Activated CD8-positive, alpha-beta T cell treated with anti-CD3 and anti-CD28 coated beads for 36 hours (primary cell): Measurements from ENCODE around the gene FAT1. TPM values are rescaled to one million over a fixed set of nuclear protein-coding genes. Genes with fewer than 3 reads are reported as not detected.

Source experiments
- ATAC-seq: fragments of 200-7000 bp; cut with Tn5 transposase; one replicate; pipeline ENCODE4 v1.10.0; 2021; ENCODE audit warnings: mild to moderate bottlenecking, moderate library complexity
- CTCF ChIA-PET: fragments of 350-600 bp; sonication (Branson Sonifier 250); formaldehyde crosslinking; loops from one replicate; lab custom pipeline; 2021; ENCODE audit warnings: antibody characterized with exemption; lab: Charles Lee
- POLR2A ChIA-PET: fragments of 350-600 bp; sonication (Branson Sonifier 250); formaldehyde crosslinking; loops from one replicate; lab custom pipeline; 2021; ENCODE audit warnings: antibody characterized with exemption; lab: Charles Lee
- DNase-seq: peaks from one replicate; pipeline ENCODE4 v3.0.0-alpha.2; 2020
- H3K27ac Mint-ChIP-seq: one replicate; pipeline ENCODE4 v1.8.0; 2021; ENCODE audit warnings: mild to moderate bottlenecking, mixed read lengths
- H3K27me3 Mint-ChIP-seq: one replicate; pipeline ENCODE4 v1.8.0; 2021; ENCODE audit warnings: mixed read lengths
- H3K36me3 Mint-ChIP-seq: one replicate; pipeline ENCODE4 v1.8.0; 2021; ENCODE audit warnings: low read depth, mixed read lengths
- H3K4me1 Mint-ChIP-seq: one replicate; pipeline ENCODE4 v1.8.0; 2021; ENCODE audit warnings: low read depth, mixed read lengths
- H3K4me3 Mint-ChIP-seq: one replicate; pipeline ENCODE4 v1.8.0; 2021; ENCODE audit warnings: mild to moderate bottlenecking, moderate library complexity, mixed read lengths
- H3K9me3 Mint-ChIP-seq: one replicate; pipeline ENCODE4 v1.8.0; 2021; ENCODE audit warnings: mixed read lengths
- CTCF ChIP-seq: fragments of 200-600 bp; IDR thresholded peaks from one replicate; pipeline ENCODE4 v1.8.0; 2022; ENCODE audit warnings: antibody characterized with exemption, mild to moderate bottlenecking
- intact Hi-C: fragments of 100-400 bp; cut with micrococcal nuclease; formaldehyde crosslinking; loops from one replicate; pipeline ENCODE4 v1.10.0; 2022
- total RNA-seq, 2 experiments: library from RNA; stranded (reverse); gene quantifications; one replicate each; pipeline ENCODE4 v1.2.3, GENCODE V29; 2021

FAT1 gene
- total RNA-seq, 2 experiments from 2014 or later: not detected

GRCh38 chr4:186684889-186685309, 38.8 kb downstream of the FAT1 start:
- no peaks in the 10 kb centered on the region for H3K27me3 Mint-ChIP-seq
- no peaks in the 10 kb centered on the region for H3K4me1 Mint-ChIP-seq
- intact Hi-C loops: no loop called here
- H3K4me3 Mint-ChIP-seq: no peak overlapping the region
- POLR2A ChIA-PET: no interaction called here
- peaks cover 1% of the 10 kb centered on the region for H3K9me3 Mint-ChIP-seq
- H3K27ac Mint-ChIP-seq: no peak overlapping the region
- DNase-seq: no peak
- no peaks in the 10 kb centered on the region for H3K36me3 Mint-ChIP-seq
- TF ChIP-seq CTCF: no peak
- no peak for ATAC-seq
- CTCF ChIA-PET: no interaction called here

- ChIA-PET CTCF (no interaction called here), POLR2A (no interaction called here)
- TF ChIP-seq CTCF: no peak
- Mint-ChIP-seq H3K4me1 (no peaks in the 10 kb centered on the region), H3K36me3 (no peaks in the 10 kb centered on the region), H3K27ac (no peak overlapping the region), H3K4me3 (no peak overlapping the region), H3K9me3 (no peaks in the 10 kb centered on the region), H3K27me3 (no peaks in the 10 kb centered on the region)
- ATAC-seq: no peak
- intact Hi-C loops: no loop called here
- no peak for DNase-seq
Measured at GRCh38 chr4:186684220-186684619, 39.4 kb downstream of the FAT1 start.

GRCh38 chr4:186680641-186681040, 43.0 kb downstream of the FAT1 start:
- H3K36me3 Mint-ChIP-seq: no peaks in the 10 kb centered on the region
- no peaks in the 10 kb centered on the region for H3K27me3 Mint-ChIP-seq
- ATAC-seq: no peak
- H3K9me3 Mint-ChIP-seq: no peaks in the 10 kb centered on the region
- no peaks in the 10 kb centered on the region for H3K4me1 Mint-ChIP-seq
- H3K4me3 Mint-ChIP-seq: no peak overlapping the region
- POLR2A ChIA-PET: no interaction called here
- intact Hi-C loops: no loop called here
- no peak for DNase-seq
- CTCF ChIA-PET: no interaction called here
- H3K27ac Mint-ChIP-seq: no peak overlapping the region
- no peak for TF ChIP-seq CTCF

- Mint-ChIP-seq H3K27ac (no peak overlapping the region), H3K36me3 (no peaks in the 10 kb centered on the region), H3K27me3 (no peaks in the 10 kb centered on the region), H3K4me1 (no peaks in the 10 kb centered on the region), H3K9me3 (no peaks in the 10 kb centered on the region), H3K4me3 (no peak overlapping the region)
- ChIA-PET POLR2A (no interaction called here), CTCF (no interaction called here)
- no peak for DNase-seq
- intact Hi-C loops: no loop called here
- ATAC-seq: no peak
- TF ChIP-seq CTCF: no peak
Measured at GRCh38 chr4:186676531-186677161, 47.0 kb downstream of the FAT1 start.

- POLR2A ChIA-PET: no interaction called here
- Mint-ChIP-seq H3K9me3 (no peaks in the 10 kb centered on the region), H3K4me1 (no peaks in the 10 kb centered on the region), H3K36me3 (no peaks in the 10 kb centered on the region), H3K27me3 (no peaks in the 10 kb centered on the region), H3K27ac (no peak overlapping the region), H3K4me3 (no peak overlapping the region)
- CTCF ChIA-PET: no interaction called here
- no peak for TF ChIP-seq CTCF
- ATAC-seq (no peak), DNase-seq (no peak)
- intact Hi-C loops: no loop called here
Measured at GRCh38 chr4:186669735-186670134, 53.9 kb downstream of the FAT1 start.
